ENCODE measurements around the gene PRIMPOL.

GRCh38 chr4:184613405-184613804 is 36.1 kb upstream of the PRIMPOL start:
- TF ChIP-seq CTCF (IDR thresholded peaks at IDR 0.05; ENCODE audit: borderline replicate concordance, extremely low read depth, low read length, poor library complexity, severe bottlenecking), result no peak
- TF ChIP-seq EZH2 (IDR thresholded peaks at IDR 0.05; ENCODE audit: borderline replicate concordance, low read depth, low read length, severe bottlenecking), result no peak
